Gastrocnemius medialis (tissue), 4 donors: Measurements from ENCODE around the gene CERCAM. TPM values are rescaled to one million over a fixed set of nuclear protein-coding genes. Genes with fewer than 3 reads are reported as not detected.

Experiments
- ATAC-seq, 2 donors: fragments of 150-250 bp; one replicate each; pipeline ENCODE4 v1.9.1; 2016
- DNase-seq, 2 donors: peaks; one replicate each; pipeline ENCODE4 v3.0.0-alpha.2; 2019
- H3K27ac ChIP-seq, 4 donors: fragments of 200-600 bp; sonication (generic); 1 replicate in 1 of 4; 2 replicates in 3 of 4; pipeline ENCODE4 v1.5.1; 2016 to 2018; ENCODE audit warnings: mild to moderate bottlenecking in 2 of 4, moderate library complexity in 1 of 4
- H3K27me3 ChIP-seq, 3 donors: fragments of 200-600 bp; sonication (generic) in 2 of 3; 1 replicate in 1 of 3; 2 replicates in 2 of 3; pipeline versions ENCODE4 v1.5.1 to v1.6.0; 2016 to 2019; ENCODE audit warnings: mild to moderate bottlenecking in 1 of 3, moderate library complexity in 1 of 3
- H3K36me3 ChIP-seq, 2 donors: fragments of 200-600 bp; sonication (generic) in 1 of 2; one replicate each; pipeline ENCODE4 v1.5.1; 2017 to 2018
- H3K4me1 ChIP-seq, 2 donors: fragments of 200-600 bp; sonication (generic) in 1 of 2; one replicate each; pipeline ENCODE4 v1.5.1; 2016 to 2017; ENCODE audit warnings: mild to moderate bottlenecking in 2 of 2
- H3K4me3 ChIP-seq, 4 donors: fragments of 200-600 bp; sonication (generic) in 3 of 4; 1 replicate in 1 of 4; 2 replicates in 3 of 4; pipeline ENCODE4 v1.5.1; 2016 to 2019; ENCODE audit warnings: mild to moderate bottlenecking in 2 of 4
- H3K9me3 ChIP-seq, 3 donors: fragments of 200-600 bp; sonication (generic) in 2 of 3; 1 replicate in 1 of 3; 2 replicates in 2 of 3; pipeline ENCODE4 v1.5.1; 2016 to 2019
- POLR2A ChIP-seq, 2 donors: fragments of 450-650 bp; IDR thresholded peaks; one replicate each; pipeline ENCODE4 v1.6.1; 2017; ENCODE audit warnings: antibody characterized with exemption in 2 of 2, mild to moderate bottlenecking in 2 of 2, moderate library complexity in 2 of 2
- in situ Hi-C, 4 donors: fragments of 200-750 bp; cut with MboI; loops; one replicate each; pipeline versions ENCODE4 v1.15.0 to v1.8.0; 2017; ENCODE audit warnings: low sequenced_read_pairs in 4 of 4
- intact Hi-C: fragments of 100-400 bp; cut with DNase I; formaldehyde crosslinking; loops from one replicate; pipeline ENCODE4 v1.15.1; 2023; ENCODE audit warnings: low total_unique reads
- total RNA-seq, 4 donors: library from RNA; depleted of rRNA; stranded (reverse); fragments of >200 nt; gene quantifications; one replicate each; pipeline versions ENCODE4 v1.1.0 to v1.2.3, GENCODE V29; 2016
- TF ChIP-seq, protein P1 (sequence below), 5 experiments: fragments of 450-650 bp in 3 of 5; fragments of 200-600 bp in 2 of 5; sonication (generic) in 2 of 5; IDR thresholded peaks in 4 of 5; conservative IDR thresholded peaks in 1 of 5; 1 replicate in 4 of 5; 2 replicates in 1 of 5; pipeline ENCODE4 v1.5.1; 2016 to 2019; ENCODE audit warnings: antibody characterized with exemption in 5 of 5, mild to moderate bottlenecking in 3 of 5, moderate library complexity in 3 of 5

CERCAM gene
- total RNA-seq, 4 donors from 2014 or later: 1.1 to 6.1 (median 2.3) TPM

DNA sequence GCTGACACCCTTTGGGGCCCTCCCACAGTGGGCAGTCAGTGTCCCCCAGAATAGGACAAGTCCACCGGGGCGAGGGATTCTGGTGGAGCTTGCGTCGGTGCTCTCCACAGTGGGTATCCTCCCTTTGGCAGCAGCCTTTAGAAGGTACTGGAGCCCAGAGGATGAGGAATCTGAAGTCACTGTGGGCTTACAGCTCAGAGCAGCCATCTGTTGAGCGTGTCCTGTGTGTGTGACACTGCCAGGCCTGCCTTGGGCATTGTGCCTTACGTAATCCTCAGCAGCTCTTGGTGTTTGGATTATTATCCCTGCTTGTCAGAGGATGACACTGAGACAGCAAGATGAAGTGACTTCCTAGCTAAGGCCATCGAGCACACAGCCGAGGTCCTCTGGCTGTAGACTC lies 36.9 kb upstream of the CERCAM start:
- Histone ChIP-seq H3K27me3 (no peaks in the 10 kb centered on the region), H3K4me1 (no peaks in the 10 kb centered on the region), H3K9me3 (no peaks in the 10 kb centered on the region), H3K27ac (no peak overlapping the region), H3K4me3 (no peak overlapping the region), H3K36me3 (peaks cover 0 to 34% of the 10 kb centered on the region in 2 donors)
- in situ Hi-C loops: no loop called here
- ATAC-seq (peak in 1 of 2 donors; percentile 18), DNase-seq (no peak)
- no peak for TF ChIP-seq POLR2A (IDR thresholded peaks at IDR 0.05)
- TF ChIP-seq, protein P1, sequence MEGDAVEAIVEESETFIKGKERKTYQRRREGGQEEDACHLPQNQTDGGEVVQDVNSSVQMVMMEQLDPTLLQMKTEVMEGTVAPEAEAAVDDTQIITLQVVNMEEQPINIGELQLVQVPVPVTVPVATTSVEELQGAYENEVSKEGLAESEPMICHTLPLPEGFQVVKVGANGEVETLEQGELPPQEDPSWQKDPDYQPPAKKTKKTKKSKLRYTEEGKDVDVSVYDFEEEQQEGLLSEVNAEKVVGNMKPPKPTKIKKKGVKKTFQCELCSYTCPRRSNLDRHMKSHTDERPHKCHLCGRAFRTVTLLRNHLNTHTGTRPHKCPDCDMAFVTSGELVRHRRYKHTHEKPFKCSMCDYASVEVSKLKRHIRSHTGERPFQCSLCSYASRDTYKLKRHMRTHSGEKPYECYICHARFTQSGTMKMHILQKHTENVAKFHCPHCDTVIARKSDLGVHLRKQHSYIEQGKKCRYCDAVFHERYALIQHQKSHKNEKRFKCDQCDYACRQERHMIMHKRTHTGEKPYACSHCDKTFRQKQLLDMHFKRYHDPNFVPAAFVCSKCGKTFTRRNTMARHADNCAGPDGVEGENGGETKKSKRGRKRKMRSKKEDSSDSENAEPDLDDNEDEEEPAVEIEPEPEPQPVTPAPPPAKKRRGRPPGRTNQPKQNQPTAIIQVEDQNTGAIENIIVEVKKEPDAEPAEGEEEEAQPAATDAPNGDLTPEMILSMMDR (IDR thresholded peaks at IDR 0.05 in 4 of 5, conservative IDR thresholded peaks at IDR 0.05 in 1 of 5): no peak
- intact Hi-C loops: no loop called here

DNA sequence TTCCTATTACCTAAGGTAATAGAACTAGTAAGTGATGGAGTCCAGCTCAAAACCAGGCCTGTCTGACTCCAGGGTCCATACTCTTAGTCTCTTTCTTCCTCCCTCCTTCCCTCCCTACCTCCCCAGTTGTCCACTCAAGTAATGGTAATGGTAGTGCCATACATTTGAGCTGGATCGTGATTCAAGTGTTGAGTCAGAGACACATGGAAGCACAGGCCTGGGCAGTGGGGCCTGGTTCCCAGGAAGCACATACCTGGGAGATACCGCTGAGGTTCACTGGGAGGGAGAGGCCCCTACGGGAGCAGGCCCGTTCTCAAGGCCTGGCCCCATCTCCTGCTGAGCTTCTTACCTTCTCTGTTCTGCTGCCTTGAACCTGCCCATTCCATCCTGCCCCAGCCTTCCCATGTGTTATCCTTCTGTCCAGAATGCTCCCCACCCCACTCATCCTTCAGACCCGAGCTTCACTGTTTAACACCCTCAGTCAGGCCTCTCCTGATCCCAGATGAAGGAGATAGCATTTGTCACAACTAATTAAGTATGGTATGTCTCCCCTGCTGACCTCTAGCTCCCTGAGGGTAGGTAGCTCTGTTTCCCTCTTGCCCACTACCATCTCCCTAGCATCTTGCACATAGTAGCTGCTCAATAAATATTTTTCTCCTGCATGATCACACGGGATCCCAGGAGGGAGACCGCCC lies 35.7 kb upstream of the CERCAM start:
- Histone ChIP-seq H3K9me3 (no peaks in the 10 kb centered on the region), H3K4me1 (peaks cover 0 to 5% of the 10 kb centered on the region in 2 donors), H3K27ac (no peak overlapping the region), H3K27me3 (no peaks in the 10 kb centered on the region), H3K4me3 (no peak overlapping the region), H3K36me3 (peaks cover 0 to 34% of the 10 kb centered on the region in 2 donors)
- TF ChIP-seq POLR2A (IDR thresholded peaks at IDR 0.05): no peak
- TF ChIP-seq, protein P1 (IDR thresholded peaks at IDR 0.05 in 4 of 5, conservative IDR thresholded peaks at IDR 0.05 in 1 of 5): no peak
- intact Hi-C loops: no loop called here
- ATAC-seq (no peak), DNase-seq (no peak)
- in situ Hi-C loops: no loop called here

DNA sequence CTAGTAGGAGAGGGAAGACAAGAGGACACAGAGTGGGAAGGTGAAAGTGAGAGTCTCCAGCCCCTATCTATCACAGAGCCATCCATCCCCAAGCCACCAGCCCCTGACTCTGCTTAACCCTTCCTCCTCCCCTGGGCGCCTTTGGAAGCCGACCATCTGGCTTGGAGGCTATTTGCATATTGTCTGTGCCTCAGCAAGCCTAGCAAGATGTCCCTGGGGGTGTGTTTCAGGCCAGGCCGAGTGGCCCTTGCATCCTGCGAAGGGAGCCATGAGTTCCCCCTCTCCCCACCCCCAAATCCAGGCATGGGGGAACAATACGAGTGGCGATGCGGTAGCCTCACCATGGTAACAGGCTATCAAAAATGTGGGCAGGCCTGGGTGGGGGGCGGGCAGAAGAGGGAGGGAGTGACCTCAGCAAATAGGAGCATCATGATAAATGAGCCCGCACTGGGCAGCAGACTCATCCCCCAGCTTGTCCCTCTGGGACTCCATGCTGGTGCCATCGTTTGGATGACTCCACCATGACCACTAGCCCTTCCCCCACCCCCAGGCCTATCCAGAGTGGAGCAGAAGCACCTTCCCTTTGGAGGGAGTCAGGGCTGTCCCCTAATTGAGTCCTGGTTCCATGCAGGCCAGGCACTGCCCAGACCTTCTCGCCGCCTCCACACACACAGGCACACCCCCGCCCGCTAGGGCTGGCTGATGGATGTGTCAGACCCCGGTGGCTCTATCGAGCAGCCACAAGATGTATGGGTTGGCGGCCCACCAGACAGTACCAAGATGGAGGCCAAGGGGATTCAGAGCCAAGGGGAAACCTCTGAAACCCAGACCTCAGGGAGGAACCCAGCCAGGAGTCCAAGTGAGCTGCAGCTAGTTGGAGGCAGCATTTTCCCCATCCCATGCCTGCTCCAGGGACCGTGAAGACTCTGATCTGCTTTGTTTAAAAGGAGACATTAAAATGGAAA lies 34.9 kb upstream of the CERCAM start:
- intact Hi-C loops (no loop called here), in situ Hi-C loops (no loop called here)
- ATAC-seq (no peak), DNase-seq (no peak)
- Histone ChIP-seq H3K4me3 (no peak overlapping the region), H3K27ac (no peak overlapping the region), H3K4me1 (peaks cover 0 to 5% of the 10 kb centered on the region in 2 donors), H3K27me3 (no peaks in the 10 kb centered on the region), H3K36me3 (peaks cover 0 to 34% of the 10 kb centered on the region in 2 donors), H3K9me3 (no peaks in the 10 kb centered on the region)
- TF ChIP-seq, protein P1 (IDR thresholded peaks at IDR 0.05 in 4 of 5, conservative IDR thresholded peaks at IDR 0.05 in 1 of 5): no peak
- no peak for TF ChIP-seq POLR2A (IDR thresholded peaks at IDR 0.05)

DNA sequence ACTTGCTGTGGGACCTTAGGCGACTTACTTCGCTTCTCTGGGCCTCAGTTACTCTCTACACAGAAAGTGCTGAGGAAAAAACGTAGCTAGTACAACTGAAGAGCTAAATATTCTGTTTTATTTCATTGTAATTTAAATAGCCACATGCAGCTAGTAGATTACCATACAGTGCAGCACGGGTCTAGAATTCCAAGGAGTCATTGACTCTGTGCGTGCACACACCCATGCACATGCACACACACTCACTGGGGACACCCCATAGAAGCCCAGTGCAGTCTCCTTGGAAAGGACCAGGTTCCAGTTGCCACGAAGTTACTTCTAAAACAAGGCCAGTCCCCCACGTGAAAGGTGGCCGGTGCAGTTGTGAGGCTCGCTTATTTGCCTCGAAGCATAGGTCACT lies 32.5 kb upstream of the CERCAM start:
- Histone ChIP-seq H3K27ac (no peak overlapping the region), H3K36me3 (peaks cover 0 to 25% of the 10 kb centered on the region in 2 donors), H3K4me3 (no peak overlapping the region), H3K4me1 (peaks cover 0 to 5% of the 10 kb centered on the region in 2 donors), H3K9me3 (no peaks in the 10 kb centered on the region), H3K27me3 (no peaks in the 10 kb centered on the region)
- TF ChIP-seq, protein P1 (IDR thresholded peaks at IDR 0.05 in 4 of 5, conservative IDR thresholded peaks at IDR 0.05 in 1 of 5): no peak
- no peak for TF ChIP-seq POLR2A (IDR thresholded peaks at IDR 0.05)
- intact Hi-C loops: no loop called here
- DNase-seq (no peak), ATAC-seq (no peak)
- in situ Hi-C loops: no loop called here
